Erythroblast (primary cell): Measurements from ENCODE around the gene PDE8B.

Experiments
- GATA1 ChIP-seq: IDR thresholded peaks from 2 replicates; pipeline ENCODE4 v1.6.1; 2011; ENCODE audit warnings: low read depth, mild to moderate bottlenecking, control low read depth, low read length, moderate library complexity
- POLR2A ChIP-seq: IDR thresholded peaks from 2 replicates; pipeline ENCODE4 v1.6.1; 2011; ENCODE audit warnings: mild to moderate bottlenecking, low read length

DNA sequence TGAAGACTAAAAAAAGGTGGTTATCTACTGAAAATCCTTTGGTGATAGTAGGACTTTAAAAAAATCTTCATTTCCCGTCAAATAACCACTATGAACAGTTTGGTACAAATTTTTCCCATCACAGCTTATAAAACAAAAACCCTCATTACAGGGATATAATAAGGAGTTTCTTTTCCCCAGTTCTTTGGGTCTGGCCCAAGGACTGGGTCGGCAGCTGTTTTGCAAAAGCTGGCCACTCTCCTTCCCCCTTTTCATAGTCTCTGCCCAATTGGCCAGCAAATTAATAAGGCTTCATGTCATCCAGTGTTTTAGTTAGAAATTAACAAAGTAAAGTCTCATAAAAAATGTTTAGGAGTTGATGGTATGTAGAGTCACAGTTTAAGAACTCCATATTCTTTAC is 47.0 kb upstream of the PDE8B start:
- TF ChIP-seq POLR2A: no peak
- TF ChIP-seq GATA1: no peak
